Ramos (cell line): Measurements from ENCODE around the gene ADAMTS19.

ENCODE experiments used
- in situ Hi-C: fragments of 300-500 bp; cut with MboI; formaldehyde crosslinking; loops from one replicate; pipeline ENCODE4 v1.14.3; 2022; ENCODE audit warnings: low sequenced_read_pairs; ENCODE audit not compliant: unreplicated experiment

Gene ADAMTS19

GRCh38 chr5:129474544-129474943, 14.4 kb downstream of the ADAMTS19 start:
- in situ Hi-C loops = no loop called here

DNA sequence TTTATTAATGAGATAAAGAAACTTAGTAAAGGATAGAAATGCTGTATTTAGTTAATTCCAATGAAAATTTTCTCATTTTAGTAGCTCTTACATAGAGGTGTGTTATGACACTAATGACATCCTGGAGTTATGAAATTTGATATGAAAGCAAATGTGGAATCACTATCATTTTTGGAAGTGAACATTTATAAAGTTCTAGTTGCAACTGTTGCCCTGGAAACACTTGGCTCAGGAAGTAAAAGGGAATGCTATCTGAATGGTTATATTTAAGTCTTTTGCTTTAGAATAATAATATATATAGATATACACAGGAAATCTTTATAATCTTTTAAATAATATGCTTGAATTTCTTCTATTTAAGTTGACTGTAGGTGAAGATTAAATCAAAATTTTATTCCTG, 16.7 kb downstream of the ADAMTS19 start:
- in situ Hi-C loops = no loop called here

GRCh38 chr5:129477532-129477931, 17.4 kb downstream of the ADAMTS19 start:
- in situ Hi-C loops = no loop called here

- in situ Hi-C loops = no loop called here
Observed at GRCh38 chr5:129481161-129481560, 21.1 kb downstream of the ADAMTS19 start.

DNA sequence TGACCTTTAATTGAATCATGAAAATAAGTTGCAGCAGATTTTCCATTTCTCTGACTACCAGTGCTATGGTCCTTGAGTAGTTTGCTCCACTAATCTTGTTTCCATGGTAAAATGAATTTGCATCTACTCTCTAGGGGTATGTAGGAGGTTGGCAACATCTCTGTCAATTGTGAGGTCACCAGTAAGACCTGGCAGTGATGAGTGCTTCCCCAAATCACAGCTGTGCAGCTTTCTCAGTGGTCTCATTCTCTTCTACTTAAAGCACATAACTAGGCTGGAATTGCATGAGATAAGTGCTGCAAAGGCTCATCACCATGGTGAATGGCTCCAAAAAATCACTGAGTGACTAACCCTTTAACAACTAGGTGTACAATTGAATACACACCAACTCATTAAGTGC, 36.3 kb downstream of the ADAMTS19 start:
- in situ Hi-C loops = no loop called here

DNA sequence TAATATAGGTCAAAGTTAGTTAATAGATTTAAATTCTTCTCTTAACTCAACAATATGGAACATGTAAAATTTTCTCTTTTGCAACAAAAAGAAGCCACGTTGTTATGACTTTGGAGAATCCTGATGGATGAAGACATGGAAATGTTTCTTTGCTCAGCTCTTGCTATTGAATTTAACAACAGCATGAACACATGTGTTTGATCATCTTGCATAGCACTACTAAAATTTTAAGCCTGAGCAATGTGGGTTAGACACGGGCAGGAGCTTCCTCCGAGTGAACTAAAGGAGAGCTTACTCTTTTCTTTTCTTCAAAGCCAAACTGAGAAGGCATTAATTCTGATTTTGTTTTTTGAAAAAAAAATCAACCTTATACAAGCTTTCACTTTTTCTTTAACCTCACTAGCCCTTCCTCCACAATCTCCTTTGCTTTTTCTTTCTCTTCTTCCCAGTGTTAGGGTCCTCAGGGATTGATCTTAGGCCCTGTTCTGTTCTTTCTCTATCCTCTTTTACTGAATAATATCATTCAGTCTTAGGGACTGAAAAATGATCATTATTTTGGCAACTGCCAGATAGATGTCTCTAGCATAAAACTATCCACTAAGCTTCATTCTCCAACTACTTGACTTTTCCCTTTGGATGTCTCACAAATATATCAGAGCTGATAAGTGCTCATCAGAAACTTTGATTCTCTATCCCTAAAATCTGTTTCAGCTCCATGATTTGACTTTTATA, 36.9 kb downstream of the ADAMTS19 start:
- in situ Hi-C loops = no loop called here

- in situ Hi-C loops = no loop called here
Observed at GRCh38 chr5:129499208-129499852, 39.2 kb downstream of the ADAMTS19 start.

- in situ Hi-C loops = no loop called here
Observed at GRCh38 chr5:129500101-129500500, 40.0 kb downstream of the ADAMTS19 start.

DNA sequence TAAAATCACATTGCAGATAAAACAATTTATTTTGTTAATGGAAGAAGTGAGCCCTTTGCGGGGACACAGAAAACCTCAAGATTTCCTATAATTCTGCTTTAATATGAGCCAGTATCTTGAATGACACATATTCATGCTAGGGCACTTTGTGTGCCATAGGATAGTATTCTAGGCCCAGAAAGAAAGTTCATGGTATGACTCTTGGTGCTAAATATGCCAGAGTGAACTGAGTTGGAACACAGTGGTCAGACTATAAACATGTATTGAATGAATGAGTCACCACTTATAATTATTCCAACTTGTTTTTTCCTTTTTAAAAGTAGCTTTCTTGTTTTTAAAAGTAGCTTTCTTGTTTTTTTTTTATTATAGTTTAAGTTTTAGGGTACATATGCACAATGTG, 46.0 kb downstream of the ADAMTS19 start:
- in situ Hi-C loops = no loop called here

DNA sequence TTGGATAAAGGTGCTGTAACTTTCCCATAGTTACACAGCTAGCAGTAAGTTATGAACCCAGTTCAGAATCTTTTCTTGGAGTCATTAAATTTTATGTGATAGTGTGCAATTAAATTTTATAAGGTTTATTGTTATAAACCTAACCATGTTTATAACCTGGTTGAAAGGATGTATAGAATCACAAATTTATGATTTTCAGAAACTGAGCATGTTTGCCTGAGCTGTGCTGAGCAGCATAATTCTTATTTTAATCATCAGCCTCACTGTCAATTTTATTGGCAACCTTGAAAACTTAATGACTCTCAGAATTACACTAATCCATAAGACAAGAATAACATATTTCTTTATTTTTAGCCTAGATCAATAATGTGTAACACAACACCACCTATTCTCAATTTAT, 46.9 kb downstream of the ADAMTS19 start:
- in situ Hi-C loops = no loop called here

- in situ Hi-C loops = no loop called here
Observed at GRCh38 chr5:129507527-129507926, 47.4 kb downstream of the ADAMTS19 start.

DNA sequence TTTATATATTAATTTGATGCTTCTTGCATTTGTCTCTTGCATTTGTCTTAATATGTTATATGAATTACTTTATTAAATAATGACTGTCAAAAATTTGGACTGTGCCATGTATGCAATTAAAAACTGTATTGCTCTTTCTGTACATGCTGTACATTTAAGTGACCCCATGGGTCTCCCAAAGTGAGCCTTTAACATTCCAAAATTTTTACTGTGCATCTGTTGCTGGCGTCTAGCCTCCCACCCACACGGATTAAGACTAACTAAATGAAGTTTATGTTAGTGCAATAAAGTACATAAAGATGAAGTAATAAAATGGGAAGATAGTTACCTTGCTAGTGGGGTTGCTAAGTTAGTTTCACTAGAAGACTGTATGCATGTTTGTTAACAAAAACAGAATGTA, 48.5 kb downstream of the ADAMTS19 start:
- in situ Hi-C loops = no loop called here

DNA sequence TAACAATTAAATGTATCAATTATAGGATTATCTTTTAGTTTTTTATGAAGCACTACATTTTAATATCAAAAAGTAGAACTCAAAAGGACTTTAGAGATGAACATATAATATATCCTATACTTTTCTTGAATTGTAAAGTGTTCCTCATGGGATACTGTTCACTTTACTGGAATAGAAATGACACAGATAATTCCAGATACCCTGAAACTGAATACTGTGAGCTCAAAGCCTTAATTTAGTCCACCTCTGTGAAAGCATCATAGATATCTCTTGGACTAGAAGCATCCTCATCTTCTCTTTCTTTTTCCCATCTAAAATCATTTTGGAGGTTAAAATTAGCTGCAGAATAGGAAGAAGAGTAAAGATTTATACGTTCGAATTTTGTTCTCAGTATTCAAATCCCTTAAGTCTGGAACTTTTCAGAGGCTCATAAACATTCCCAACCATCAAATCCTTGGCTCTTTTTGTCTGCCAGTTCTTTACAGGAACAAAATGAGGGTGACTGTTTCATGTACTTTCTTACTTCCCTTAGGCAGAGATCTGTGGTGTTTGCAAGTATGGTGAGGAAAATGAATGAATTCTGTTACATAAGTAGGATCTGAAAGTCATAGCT, 49.4 kb downstream of the ADAMTS19 start:
- in situ Hi-C loops = no loop called here

- in situ Hi-C loops = no loop called here
Observed at GRCh38 chr5:129511291-129511690, 51.2 kb downstream of the ADAMTS19 start.

DNA sequence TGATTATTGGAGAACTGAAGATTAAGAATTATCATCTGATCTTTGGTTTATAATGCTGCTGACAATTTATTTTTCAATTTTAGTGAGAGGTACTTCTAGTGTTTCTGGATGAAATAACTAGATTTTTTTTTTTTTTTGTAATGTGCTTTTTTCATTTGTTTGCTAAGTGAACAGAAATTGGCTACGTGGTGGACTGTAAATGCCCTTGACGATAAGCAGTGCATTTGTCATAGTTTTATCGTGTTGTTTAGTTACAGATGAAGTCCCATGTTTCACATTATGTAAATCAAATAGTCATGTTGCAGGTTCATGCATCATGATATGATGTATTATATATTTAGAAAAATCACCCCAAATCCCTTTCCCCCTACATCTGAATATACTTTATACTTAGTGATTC, 81.0 kb downstream of the ADAMTS19 start:
- in situ Hi-C loops = no loop called here

DNA sequence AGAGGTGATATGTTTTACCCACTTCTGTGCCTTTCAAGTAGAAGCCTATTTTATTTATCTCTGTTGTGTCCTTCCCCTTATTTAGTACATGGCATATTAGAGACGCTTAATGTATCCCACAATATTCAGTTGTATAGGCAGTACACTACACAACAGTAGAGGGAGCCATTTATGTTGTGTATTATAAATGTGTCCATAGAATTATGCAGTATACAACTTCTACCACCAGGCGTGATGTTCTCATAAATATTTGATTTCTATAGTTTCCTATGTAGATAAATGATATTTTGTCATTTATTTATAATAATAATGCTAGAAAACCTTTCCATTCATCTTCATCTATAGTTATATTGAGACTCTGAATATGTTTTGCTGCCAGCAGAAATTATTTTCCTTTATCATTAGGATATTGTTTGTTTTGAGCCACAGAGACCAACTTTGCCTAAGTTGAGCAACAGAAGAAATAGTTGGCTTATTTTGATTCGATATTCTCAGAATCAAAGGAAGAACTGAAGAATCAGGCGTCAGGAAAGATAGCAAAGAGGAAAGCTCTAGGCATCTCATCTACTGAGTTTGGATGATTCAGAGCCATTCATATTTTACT, 81.7 kb downstream of the ADAMTS19 start:
- in situ Hi-C loops = no loop called here

GRCh38 chr5:129547137-129547536, 87.0 kb downstream of the ADAMTS19 start:
- in situ Hi-C loops = no loop called here

DNA sequence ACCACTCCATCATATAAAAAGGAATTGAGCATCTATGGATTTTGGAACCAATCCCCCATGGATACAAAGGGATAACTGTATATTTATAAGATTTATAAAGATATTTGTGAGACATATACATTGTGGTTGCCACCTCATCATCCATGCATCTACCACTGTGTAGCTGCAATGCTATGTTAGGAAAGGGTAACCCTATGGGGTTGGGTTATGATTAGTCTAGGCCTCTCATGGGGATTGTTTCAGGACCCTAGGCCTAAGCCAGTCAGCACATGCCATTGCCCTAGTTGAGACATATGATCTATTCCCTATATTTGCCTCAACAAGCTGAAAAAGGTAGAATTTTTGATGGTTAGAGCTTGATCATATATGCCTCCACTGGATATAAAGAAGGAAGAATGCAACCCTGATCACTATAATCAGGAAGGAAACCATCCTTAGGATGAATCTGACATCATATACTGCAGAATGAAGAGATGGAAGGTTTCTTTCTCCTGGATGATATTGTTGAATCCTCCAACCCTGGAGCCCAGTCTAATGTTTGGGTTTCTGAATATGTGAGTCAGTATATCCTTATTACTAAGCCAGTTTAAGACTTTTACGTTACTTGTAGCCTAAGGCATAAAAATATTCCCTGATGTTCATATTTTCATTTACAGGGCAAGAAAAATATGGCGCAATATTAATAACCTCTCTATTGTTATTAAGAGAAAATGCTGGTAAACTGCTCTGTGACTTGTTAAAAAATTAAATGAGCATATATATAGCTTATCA, 94.2 kb downstream of the ADAMTS19 start:
- in situ Hi-C loops = no loop called here

- in situ Hi-C loops = no loop called here
Observed at GRCh38 chr5:129563585-129563984, 103.5 kb downstream of the ADAMTS19 start.

DNA sequence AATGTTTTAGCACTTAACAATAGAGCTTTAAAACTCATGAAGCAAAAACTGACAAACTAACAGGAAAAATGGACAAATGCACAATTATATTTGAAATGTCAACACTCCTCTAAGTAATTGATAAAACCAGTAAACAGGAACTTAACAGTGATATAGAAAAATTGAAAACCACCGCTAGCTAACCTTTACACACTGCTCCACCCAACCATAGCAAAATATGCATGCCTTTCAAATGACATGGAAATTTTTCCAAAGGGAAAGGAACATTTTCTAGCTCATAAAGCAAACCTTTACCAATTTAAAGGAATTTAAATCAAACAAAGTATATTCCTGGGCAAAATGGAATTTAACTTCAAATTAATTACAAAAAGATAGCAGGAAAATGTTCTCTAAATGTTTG, 109.2 kb downstream of the ADAMTS19 start:
- in situ Hi-C loops = no loop called here

- in situ Hi-C loops = no loop called here
Observed at GRCh38 chr5:129572060-129572459, 112.0 kb downstream of the ADAMTS19 start.
